GM12878 (cell line): Measurements from ENCODE around the gene DOK1. TPM values are rescaled to one million over a fixed set of nuclear protein-coding genes. Genes with fewer than 3 reads are reported as not detected.
A peak's percentile ranks its signal among the peaks of the same experiment; 100 is the strongest.

Source experiments
- BMI1 ChIP-seq: fragments of 450-650 bp; IDR thresholded peaks from 2 replicates; pipeline ENCODE4 v1.6.1; 2016; ENCODE audit warnings: mild to moderate bottlenecking, moderate library complexity, borderline replicate concordance
- CEBPB ChIP-seq, 2 experiments: fragments of 150-350 bp in 1 of 2; IDR thresholded peaks; 2 replicates each; pipeline ENCODE4 v1.6.1; 2012 to 2014; ENCODE audit warnings: low read depth in 2 of 2, low read length in 2 of 2, borderline replicate concordance in 1 of 2, inconsistent platforms in 1 of 2
- EED ChIP-seq: sonication (generic); IDR thresholded peaks from 2 replicates; pipeline ENCODE4 v1.6.1; 2016; ENCODE audit warnings: antibody characterized with exemption, low read depth
- FOS ChIP-seq: IDR thresholded peaks from 3 replicates; pipeline ENCODE4 v1.6.1; 2011; ENCODE audit warnings: borderline replicate concordance; ENCODE audit not compliant: insufficient read length; ENCODE audit errors: extremely low read depth
- FOXM1 ChIP-seq: IDR thresholded peaks from 2 replicates; pipeline ENCODE4 v1.6.1; 2012; ENCODE audit warnings: low read depth, mild to moderate bottlenecking, inconsistent platforms, low read length, moderate library complexity
- HDAC6 ChIP-seq: fragments of 200-600 bp; sonication (generic); IDR thresholded peaks from one replicate; pipeline ENCODE4 v1.8.0; 2017; ENCODE audit warnings: antibody characterized with exemption; ENCODE audit not compliant: unreplicated experiment
- JUNB ChIP-seq: IDR thresholded peaks from 2 replicates; pipeline ENCODE4 v1.6.1; 2016; ENCODE audit warnings: antibody characterized with exemption, mild to moderate bottlenecking
- LARP7 ChIP-seq: fragments of 450-650 bp; IDR thresholded peaks from 2 replicates; pipeline ENCODE4 v1.6.1; 2017; ENCODE audit warnings: mild to moderate bottlenecking
- MYB ChIP-seq: fragments of 150-350 bp; IDR thresholded peaks from 2 replicates; pipeline ENCODE4 v1.6.1; 2014; ENCODE audit warnings: mild to moderate bottlenecking, low read depth, low read length, borderline replicate concordance
- RB1 ChIP-seq: fragments of 450-650 bp; formaldehyde crosslinking; IDR thresholded peaks from 2 replicates; pipeline ENCODE4 v1.6.1; 2017; ENCODE audit warnings: mild to moderate bottlenecking, borderline replicate concordance
- SP1 ChIP-seq: IDR thresholded peaks from one replicate; pipeline ENCODE4 v1.6.1; 2011; ENCODE audit warnings: low read depth, low read length
- SUZ12 ChIP-seq: fragments of 200-600 bp; sonication (generic); IDR thresholded peaks from one replicate; pipeline ENCODE4 v1.6.1; 2018; ENCODE audit warnings: antibody characterized with exemption, mild to moderate bottlenecking; ENCODE audit not compliant: unreplicated experiment
- TCF12 ChIP-seq: IDR thresholded peaks from 2 replicates; pipeline ENCODE4 v1.6.1; 2011; ENCODE audit warnings: low read depth, mild to moderate bottlenecking, low read length
- ZNF207 ChIP-seq: fragments of 450-650 bp; IDR thresholded peaks from 2 replicates; pipeline ENCODE4 v1.6.1; 2014; ENCODE audit warnings: antibody characterized with exemption, mild to moderate bottlenecking, borderline replicate concordance
- ZNF217 ChIP-seq: fragments of 450-650 bp; IDR thresholded peaks from 2 replicates; pipeline ENCODE4 v1.6.1; 2017; ENCODE audit warnings: antibody characterized with exemption, mild to moderate bottlenecking
- polyA plus RNA-seq, 11 experiments: library from polyadenylated mRNA; depleted of rRNA in 4 of 11; unstranded in 6 of 11; stranded (reverse) in 5 of 11; fragments of >200 nt; fragmentation: Nextera tagmentation in 4 of 11; fragmentation: Illumina TruSeq in 1 of 11; extraction: Ambion mirVana in 4 of 11; extraction: Trizol in 1 of 11; gene quantifications; 1 replicate in 1 of 11; 2 replicates in 10 of 11; pipeline versions ENCODE4 v1.2.1 to v1.2.3, GENCODE V29; 2011 to 2016; ENCODE audit warnings: inconsistent platforms in 2 of 11, missing spikeins in 2 of 11, low read depth in 1 of 11
- total RNA-seq, 4 experiments: library from RNA; depleted of rRNA in 3 of 4; stranded (reverse); fragments of >200 nt in 3 of 4; fragmentation: Illumina TruSeq in 1 of 4; extraction: Trizol in 1 of 4; gene quantifications; 2 replicates each; pipeline versions ENCODE4 v1.2.1 to v1.2.3, GENCODE V29; 2013 to 2021
- TF ChIP-seq, protein P1 (sequence below): fragments of 450-650 bp; IDR thresholded peaks from 2 replicates; pipeline ENCODE4 v1.6.1; 2016; ENCODE audit warnings: mild to moderate bottlenecking, moderate library complexity, borderline replicate concordance
- TF ChIP-seq, protein P2 (sequence below): fragments of 150-350 bp; IDR thresholded peaks from 2 replicates; pipeline ENCODE4 v1.6.1; 2016; ENCODE audit warnings: low read depth, low read length
- TF ChIP-seq, protein P3 (sequence below): fragments of 450-650 bp; IDR thresholded peaks from 2 replicates; pipeline ENCODE4 v1.6.1; 2017; ENCODE audit warnings: mild to moderate bottlenecking, moderate library complexity

Gene DOK1
- total and polyA plus RNA-seq, 10 of the 15 experiments (the other 5 are each of a cell fraction or from before 2014, with no cell fraction given): 1.4 to 104 (median 59.7) TPM

DNA sequence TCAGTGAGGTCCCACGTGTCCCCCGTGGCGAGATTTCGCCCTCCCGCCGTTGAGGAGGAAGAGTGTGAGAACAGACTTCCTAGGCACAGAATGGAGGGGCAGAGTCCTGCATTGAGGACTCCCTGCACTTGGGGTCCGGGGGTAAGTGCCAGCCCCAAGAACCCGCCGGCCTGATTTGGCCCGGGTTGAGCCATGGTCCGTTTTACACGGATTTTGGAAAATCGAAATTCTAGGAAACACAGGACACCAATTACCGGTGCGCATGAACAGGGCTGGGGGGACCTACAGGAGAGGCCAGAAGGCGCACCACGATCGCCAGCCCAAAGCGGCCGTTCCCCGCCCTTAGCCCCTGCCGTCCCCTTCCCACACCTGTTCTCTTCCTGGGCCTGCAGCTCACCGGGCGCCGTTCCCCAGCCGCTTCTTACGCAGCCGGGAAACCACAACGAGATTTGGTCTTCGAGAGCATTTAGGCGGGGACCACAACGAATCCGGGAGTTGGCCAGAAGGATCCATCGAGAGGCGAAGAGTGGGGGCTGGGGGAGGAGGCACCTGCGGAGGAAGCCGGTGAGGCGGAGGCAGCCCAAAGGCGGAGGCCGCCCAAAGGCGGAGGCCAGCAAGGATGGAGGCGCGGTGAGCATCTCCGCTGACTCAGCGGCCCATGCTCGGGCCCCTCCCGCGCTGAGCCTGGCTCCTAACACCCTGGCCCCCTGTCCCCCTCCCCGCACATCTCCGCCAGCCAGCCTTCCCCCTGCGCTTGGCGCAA lies 40.7 kb upstream of the DOK1 start (continued):
- TF ChIP-seq, protein P1, sequence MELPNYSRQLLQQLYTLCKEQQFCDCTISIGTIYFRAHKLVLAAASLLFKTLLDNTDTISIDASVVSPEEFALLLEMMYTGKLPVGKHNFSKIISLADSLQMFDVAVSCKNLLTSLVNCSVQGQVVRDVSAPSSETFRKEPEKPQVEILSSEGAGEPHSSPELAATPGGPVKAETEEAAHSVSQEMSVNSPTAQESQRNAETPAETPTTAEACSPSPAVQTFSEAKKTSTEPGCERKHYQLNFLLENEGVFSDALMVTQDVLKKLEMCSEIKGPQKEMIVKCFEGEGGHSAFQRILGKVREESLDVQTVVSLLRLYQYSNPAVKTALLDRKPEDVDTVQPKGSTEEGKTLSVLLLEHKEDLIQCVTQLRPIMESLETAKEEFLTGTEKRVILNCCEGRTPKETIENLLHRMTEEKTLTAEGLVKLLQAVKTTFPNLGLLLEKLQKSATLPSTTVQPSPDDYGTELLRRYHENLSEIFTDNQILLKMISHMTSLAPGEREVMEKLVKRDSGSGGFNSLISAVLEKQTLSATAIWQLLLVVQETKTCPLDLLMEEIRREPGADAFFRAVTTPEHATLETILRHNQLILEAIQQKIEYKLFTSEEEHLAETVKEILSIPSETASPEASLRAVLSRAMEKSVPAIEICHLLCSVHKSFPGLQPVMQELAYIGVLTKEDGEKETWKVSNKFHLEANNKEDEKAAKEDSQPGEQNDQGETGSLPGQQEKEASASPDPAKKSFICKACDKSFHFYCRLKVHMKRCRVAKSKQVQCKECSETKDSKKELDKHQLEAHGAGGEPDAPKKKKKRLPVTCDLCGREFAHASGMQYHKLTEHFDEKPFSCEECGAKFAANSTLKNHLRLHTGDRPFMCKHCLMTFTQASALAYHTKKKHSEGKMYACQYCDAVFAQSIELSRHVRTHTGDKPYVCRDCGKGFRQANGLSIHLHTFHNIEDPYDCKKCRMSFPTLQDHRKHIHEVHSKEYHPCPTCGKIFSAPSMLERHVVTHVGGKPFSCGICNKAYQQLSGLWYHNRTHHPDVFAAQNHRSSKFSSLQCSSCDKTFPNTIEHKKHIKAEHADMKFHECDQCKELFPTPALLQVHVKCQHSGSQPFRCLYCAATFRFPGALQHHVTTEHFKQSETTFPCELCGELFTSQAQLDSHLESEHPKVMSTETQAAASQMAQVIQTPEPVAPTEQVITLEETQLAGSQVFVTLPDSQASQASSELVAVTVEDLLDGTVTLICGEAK: no peak
- TF ChIP-seq SUZ12 (peak; percentile 73), MYB (no peak), EED (no peak), FOS (no peak), LARP7 (no peak), ZNF207 (no peak), JUNB (no peak), SP1 (no peak), BMI1 (peak; percentile 96), RB1 (no peak), ZNF217 (no peak), CEBPB (IDR thresholded peaks at IDR 0.05; ENCODE audit: borderline replicate concordance in 1 of 2, low read depth in 2 of 2, low read length in 2 of 2) (no peak), HDAC6 (no peak), FOXM1 (no peak), TCF12 (no peak)
- TF ChIP-seq, protein P2, sequence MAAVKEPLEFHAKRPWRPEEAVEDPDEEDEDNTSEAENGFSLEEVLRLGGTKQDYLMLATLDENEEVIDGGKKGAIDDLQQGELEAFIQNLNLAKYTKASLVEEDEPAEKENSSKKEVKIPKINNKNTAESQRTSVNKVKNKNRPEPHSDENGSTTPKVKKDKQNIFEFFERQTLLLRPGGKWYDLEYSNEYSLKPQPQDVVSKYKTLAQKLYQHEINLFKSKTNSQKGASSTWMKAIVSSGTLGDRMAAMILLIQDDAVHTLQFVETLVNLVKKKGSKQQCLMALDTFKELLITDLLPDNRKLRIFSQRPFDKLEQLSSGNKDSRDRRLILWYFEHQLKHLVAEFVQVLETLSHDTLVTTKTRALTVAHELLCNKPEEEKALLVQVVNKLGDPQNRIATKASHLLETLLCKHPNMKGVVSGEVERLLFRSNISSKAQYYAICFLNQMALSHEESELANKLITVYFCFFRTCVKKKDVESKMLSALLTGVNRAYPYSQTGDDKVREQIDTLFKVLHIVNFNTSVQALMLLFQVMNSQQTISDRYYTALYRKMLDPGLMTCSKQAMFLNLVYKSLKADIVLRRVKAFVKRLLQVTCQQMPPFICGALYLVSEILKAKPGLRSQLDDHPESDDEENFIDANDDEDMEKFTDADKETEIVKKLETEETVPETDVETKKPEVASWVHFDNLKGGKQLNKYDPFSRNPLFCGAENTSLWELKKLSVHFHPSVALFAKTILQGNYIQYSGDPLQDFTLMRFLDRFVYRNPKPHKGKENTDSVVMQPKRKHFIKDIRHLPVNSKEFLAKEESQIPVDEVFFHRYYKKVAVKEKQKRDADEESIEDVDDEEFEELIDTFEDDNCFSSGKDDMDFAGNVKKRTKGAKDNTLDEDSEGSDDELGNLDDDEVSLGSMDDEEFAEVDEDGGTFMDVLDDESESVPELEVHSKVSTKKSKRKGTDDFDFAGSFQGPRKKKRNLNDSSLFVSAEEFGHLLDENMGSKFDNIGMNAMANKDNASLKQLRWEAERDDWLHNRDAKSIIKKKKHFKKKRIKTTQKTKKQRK: no peak
- TF ChIP-seq, protein P3, sequence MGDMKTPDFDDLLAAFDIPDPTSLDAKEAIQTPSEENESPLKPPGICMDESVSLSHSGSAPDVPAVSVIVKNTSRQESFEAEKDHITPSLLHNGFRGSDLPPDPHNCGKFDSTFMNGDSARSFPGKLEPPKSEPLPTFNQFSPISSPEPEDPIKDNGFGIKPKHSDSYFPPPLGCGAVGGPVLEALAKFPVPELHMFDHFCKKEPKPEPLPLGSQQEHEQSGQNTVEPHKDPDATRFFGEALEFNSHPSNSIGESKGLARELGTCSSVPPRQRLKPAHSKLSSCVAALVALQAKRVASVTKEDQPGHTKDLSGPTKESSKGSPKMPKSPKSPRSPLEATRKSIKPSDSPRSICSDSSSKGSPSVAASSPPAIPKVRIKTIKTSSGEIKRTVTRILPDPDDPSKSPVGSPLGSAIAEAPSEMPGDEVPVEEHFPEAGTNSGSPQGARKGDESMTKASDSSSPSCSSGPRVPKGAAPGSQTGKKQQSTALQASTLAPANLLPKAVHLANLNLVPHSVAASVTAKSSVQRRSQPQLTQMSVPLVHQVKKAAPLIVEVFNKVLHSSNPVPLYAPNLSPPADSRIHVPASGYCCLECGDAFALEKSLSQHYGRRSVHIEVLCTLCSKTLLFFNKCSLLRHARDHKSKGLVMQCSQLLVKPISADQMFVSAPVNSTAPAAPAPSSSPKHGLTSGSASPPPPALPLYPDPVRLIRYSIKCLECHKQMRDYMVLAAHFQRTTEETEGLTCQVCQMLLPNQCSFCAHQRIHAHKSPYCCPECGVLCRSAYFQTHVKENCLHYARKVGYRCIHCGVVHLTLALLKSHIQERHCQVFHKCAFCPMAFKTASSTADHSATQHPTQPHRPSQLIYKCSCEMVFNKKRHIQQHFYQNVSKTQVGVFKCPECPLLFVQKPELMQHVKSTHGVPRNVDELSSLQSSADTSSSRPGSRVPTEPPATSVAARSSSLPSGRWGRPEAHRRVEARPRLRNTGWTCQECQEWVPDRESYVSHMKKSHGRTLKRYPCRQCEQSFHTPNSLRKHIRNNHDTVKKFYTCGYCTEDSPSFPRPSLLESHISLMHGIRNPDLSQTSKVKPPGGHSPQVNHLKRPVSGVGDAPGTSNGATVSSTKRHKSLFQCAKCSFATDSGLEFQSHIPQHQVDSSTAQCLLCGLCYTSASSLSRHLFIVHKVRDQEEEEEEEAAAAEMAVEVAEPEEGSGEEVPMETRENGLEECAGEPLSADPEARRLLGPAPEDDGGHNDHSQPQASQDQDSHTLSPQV: no peak
